Endothelial cell (in vitro differentiated cells): ENCODE measurements around the gene SPHK2. TPM values are rescaled to one million over a fixed set of nuclear protein-coding genes. Genes with fewer than 3 reads are reported as not detected.

Source experiments
- DNase-seq: peaks from one replicate; pipeline ENCODE4 v3.0.0; 2021; ENCODE audit warnings: low spot score
- H3K27ac Mint-ChIP-seq: one replicate; pipeline ENCODE4 v1.8.0; 2021; ENCODE audit warnings: mixed read lengths, inconsistent platforms; ENCODE audit not compliant: unreplicated experiment
- H3K27me3 Mint-ChIP-seq: one replicate; pipeline ENCODE4 v1.8.0; 2021; ENCODE audit warnings: mild to moderate bottlenecking, moderate library complexity, mixed read lengths, inconsistent platforms; ENCODE audit not compliant: unreplicated experiment
- H3K36me3 Mint-ChIP-seq: one replicate; pipeline ENCODE4 v1.8.0; 2021; ENCODE audit warnings: mild to moderate bottlenecking, low read depth, mixed read lengths, inconsistent platforms; ENCODE audit not compliant: unreplicated experiment
- H3K4me1 Mint-ChIP-seq: one replicate; pipeline ENCODE4 v1.8.0; 2021; ENCODE audit warnings: mild to moderate bottlenecking, mixed read lengths, inconsistent platforms; ENCODE audit not compliant: unreplicated experiment
- H3K4me3 Mint-ChIP-seq: one replicate; pipeline ENCODE4 v1.8.0; 2021; ENCODE audit warnings: mild to moderate bottlenecking, mixed read lengths, inconsistent platforms; ENCODE audit not compliant: unreplicated experiment
- H3K9me3 Mint-ChIP-seq: one replicate; pipeline ENCODE4 v1.8.0; 2021; ENCODE audit warnings: mixed read lengths, inconsistent platforms; ENCODE audit not compliant: unreplicated experiment
- total RNA-seq: library from RNA; stranded (reverse); fragmentation: NEBNext Ultra II Directional; extraction: Animal tissue kit (Norgen Biotek cat#: 25700); gene quantifications from one replicate; pipeline ENCODE4 v1.2.1, GENCODE V29; 2021; ENCODE audit not compliant: unreplicated experiment
- TF ChIP-seq, protein P1 (sequence below): fragments of 200-600 bp; sonication (generic); IDR thresholded peaks from one replicate; pipeline ENCODE4 v1.5.0; 2021; ENCODE audit warnings: antibody characterized with exemption; ENCODE audit not compliant: unreplicated experiment

Gene SPHK2
- total RNA-seq, 1 donor from 2014 or later, result 24.7 TPM

DNA sequence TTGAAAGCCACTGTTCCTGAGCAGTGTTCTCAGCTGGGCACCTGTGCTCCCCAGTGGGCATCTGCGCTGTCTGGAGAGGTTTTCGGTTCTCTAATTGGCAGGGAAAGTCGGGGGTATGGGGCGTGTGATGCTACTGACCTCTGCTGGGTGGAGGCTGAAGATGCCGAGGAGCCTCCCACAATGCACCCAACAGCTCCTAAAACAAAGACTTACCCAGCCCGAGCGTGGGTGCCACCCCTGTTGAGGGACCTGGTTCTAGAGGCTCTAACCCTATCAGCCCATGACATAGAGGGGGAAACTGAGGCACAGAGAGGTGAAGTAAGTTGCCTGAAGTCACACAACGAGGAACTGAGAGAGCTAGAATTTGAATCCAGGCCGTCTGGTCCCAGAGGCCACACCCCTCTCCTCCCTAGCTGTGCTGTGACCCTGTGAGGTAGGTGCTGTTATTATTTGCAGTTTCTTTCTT, 10.5 kb upstream of the SPHK2 start:
- peak; percentile 44 for DNase-seq

DNA sequence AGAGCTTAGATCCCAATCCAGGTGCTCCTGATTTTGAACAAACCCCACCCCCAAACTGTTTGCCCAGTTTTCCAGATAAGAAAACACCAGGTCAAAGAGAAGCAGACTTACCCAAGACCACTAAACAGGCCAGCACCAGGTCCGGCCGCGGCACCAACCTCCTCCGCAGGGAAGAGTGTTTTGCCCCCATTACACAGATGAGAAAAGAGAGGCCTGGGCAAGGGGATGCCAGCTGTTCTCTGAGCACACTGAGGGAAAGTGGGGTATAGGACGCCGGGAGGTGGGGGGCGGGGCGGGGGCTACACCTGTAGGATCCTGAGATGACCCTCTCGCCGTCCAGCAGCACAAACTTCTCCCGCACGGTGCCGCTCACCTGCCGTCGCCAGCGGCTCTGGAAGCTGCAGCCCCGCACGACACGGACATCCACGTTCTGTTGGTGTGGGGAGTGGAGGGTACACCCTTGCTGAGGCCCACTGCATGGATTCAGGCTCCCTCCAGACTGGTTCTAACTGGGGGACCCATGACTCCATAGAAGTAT, 9.7 kb upstream of the SPHK2 start:
- TF ChIP-seq, protein P1, sequence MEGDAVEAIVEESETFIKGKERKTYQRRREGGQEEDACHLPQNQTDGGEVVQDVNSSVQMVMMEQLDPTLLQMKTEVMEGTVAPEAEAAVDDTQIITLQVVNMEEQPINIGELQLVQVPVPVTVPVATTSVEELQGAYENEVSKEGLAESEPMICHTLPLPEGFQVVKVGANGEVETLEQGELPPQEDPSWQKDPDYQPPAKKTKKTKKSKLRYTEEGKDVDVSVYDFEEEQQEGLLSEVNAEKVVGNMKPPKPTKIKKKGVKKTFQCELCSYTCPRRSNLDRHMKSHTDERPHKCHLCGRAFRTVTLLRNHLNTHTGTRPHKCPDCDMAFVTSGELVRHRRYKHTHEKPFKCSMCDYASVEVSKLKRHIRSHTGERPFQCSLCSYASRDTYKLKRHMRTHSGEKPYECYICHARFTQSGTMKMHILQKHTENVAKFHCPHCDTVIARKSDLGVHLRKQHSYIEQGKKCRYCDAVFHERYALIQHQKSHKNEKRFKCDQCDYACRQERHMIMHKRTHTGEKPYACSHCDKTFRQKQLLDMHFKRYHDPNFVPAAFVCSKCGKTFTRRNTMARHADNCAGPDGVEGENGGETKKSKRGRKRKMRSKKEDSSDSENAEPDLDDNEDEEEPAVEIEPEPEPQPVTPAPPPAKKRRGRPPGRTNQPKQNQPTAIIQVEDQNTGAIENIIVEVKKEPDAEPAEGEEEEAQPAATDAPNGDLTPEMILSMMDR, result no peak
- H3K4me3 Mint-ChIP-seq, result no peak overlapping the region
- peaks cover 5% of the 10 kb centered on the region for H3K36me3 Mint-ChIP-seq
- H3K27ac Mint-ChIP-seq, result no peak overlapping the region
- no peaks in the 10 kb centered on the region for H3K4me1 Mint-ChIP-seq
- no peaks in the 10 kb centered on the region for H3K9me3 Mint-ChIP-seq
- DNase-seq, result no peak
- peaks cover 10% of the 10 kb centered on the region for H3K27me3 Mint-ChIP-seq

More for the DNA sequence above, 10.5 kb upstream of the SPHK2 start:
- TF ChIP-seq, protein P1, result no peak
- H3K36me3 Mint-ChIP-seq, result peaks cover 4% of the 10 kb centered on the region
- no peaks in the 10 kb centered on the region for H3K9me3 Mint-ChIP-seq
- no peaks in the 10 kb centered on the region for H3K4me1 Mint-ChIP-seq
- no peak overlapping the region for H3K27ac Mint-ChIP-seq
- peaks cover 6% of the 10 kb centered on the region for H3K27me3 Mint-ChIP-seq
- H3K4me3 Mint-ChIP-seq, result no peak overlapping the region

DNA sequence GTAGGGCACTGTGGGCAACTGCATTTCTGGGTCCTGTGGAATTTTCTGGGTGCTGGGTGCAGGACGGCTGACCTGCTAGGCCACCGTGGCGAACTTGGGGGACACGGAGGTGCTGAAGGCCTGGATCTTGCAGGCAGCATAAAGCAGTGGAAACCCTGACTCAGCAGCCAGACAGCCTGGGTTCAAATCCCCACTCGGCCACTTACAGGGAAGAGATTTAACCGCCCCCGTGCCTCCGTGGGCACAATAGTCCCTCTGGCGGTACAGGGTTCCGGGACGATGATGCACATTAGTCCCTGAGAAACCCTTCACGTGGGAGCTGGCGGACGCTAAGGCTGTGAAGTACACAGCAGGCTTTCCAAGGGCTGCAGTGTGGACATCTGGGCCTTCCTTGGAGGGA, 7.4 kb upstream of the SPHK2 start:
- H3K4me3 Mint-ChIP-seq, result no peak overlapping the region
- H3K4me1 Mint-ChIP-seq, result peaks cover 13% of the 10 kb centered on the region
- TF ChIP-seq, protein P1, result no peak
- H3K27me3 Mint-ChIP-seq, result peaks cover 12% of the 10 kb centered on the region
- DNase-seq, result no peak
- no peaks in the 10 kb centered on the region for H3K9me3 Mint-ChIP-seq
- H3K27ac Mint-ChIP-seq, result no peak overlapping the region
- peaks cover 21% of the 10 kb centered on the region for H3K36me3 Mint-ChIP-seq

DNA sequence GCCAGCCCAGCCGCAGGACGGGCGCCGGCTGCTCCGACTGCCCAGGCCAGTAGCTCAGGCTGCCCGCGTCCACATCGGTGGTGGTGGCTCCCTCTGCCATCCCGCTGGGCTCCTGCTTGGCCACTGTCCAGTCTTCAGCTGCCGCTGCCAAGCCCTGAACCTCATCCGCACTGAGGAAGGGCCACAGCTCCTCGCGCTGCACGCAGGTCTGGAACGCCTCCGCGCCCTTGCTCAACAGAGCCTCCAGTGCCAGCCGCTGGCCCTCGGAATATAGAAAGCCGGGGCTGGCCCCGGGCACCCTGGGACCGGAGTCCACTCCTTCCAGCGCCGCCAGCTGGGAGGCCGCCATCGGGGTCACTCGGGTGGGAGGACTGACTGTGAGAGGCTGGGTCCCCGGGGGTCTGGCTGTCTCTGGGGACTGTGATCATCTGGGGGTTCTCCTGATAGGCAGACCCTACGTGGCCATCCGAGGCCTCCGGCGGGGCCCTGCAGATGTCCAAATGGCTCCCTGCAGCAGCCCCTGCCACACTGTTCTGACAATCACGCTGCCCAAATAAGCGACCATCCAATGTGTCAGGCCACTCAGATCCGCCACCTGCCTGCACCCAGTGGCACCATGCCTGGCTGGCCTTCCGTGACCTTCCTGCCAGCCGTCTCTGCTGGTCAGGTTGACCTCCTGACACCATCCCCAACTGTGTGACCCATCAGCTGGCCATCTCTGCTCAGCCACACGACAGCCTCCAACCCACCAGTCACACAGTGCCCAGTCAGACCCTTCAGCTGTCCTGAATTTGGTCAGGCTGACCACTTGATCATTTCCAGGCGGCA, 6.1 kb upstream of the SPHK2 start:
- no peak for DNase-seq
- H3K9me3 Mint-ChIP-seq, result no peaks in the 10 kb centered on the region
- H3K4me3 Mint-ChIP-seq, result no peak overlapping the region
- H3K27me3 Mint-ChIP-seq, result peaks cover 12% of the 10 kb centered on the region
- TF ChIP-seq, protein P1, result no peak
- peak overlapping the region; percentile 82 for H3K27ac Mint-ChIP-seq
- peaks cover 26% of the 10 kb centered on the region for H3K36me3 Mint-ChIP-seq
- peaks cover 22% of the 10 kb centered on the region for H3K4me1 Mint-ChIP-seq
